Activated CD4-positive, alpha-beta T cell treated with anti-CD3 and anti-CD28 coated beads for 1 hour (primary cell): ENCODE measurements around the gene HCRTR2.
"Not testable (repeated sequence)": the region's sequence is repeated elsewhere in the genome, so short reads cannot be mapped to it uniquely, and the experiment has no call there.

Experiments used
- DNase-seq: peaks from one replicate; pipeline ENCODE4 v3.0.0-alpha.2; 2020

HCRTR2 gene

DNA sequence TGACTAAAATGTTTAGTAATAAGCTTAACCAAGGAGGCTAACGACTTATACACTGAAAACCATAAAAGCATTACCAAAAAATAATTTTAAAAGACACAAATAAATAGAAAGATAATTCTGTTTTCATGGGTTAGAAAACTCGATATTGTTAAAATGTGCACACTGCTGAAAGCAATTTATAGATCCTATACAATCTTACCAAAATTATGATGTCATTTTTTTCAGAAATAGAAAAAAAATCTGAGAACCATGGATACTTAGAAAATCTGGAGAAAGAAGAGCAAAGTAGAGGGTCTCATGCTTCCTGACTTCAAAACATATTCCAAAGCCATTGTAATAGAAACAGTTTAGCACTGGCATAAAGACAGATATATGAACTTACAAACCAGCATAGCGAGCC is 46.6 kb downstream of the HCRTR2 start:
- DNase-seq, result no peak

DNA sequence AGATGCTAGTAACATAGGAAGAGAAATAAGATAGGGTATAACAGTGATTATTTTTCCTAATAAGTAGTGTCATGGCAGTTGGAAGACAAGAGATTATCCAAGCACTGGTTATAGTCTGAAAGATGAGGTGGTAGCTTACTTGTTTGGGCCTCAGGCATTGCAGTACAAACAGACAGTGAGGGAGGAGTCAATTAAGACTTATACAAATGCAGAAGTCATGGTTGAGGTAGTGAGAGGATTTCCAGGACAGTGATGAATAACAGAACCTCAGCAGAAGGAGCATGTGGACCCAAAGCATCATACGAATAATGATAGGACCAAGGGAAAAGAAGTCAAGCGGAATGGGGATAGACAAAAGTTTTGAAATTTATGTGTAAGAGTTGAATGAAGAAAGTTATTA is 53.5 kb downstream of the HCRTR2 start:
- no peak for DNase-seq

DNA sequence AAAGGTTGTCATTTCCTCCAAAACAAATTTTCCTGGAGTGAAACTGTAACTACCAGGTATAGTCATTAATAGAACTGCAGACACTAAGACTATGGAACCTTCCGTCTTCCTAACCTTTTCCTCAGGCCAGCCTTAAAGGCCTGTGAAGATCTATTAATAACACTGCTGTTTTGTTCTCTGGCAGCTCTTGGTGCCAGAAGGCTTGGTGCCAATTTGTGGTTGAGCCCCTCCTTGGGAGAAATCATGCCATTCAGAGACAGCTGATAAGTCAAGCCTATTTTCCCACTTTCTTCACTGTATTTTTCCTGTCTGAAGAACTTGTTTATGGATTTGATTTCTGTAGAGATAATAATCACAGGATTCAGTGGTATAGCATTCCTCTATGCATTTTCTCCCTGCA is 64.8 kb downstream of the HCRTR2 start:
- DNase-seq, result no peak

DNA sequence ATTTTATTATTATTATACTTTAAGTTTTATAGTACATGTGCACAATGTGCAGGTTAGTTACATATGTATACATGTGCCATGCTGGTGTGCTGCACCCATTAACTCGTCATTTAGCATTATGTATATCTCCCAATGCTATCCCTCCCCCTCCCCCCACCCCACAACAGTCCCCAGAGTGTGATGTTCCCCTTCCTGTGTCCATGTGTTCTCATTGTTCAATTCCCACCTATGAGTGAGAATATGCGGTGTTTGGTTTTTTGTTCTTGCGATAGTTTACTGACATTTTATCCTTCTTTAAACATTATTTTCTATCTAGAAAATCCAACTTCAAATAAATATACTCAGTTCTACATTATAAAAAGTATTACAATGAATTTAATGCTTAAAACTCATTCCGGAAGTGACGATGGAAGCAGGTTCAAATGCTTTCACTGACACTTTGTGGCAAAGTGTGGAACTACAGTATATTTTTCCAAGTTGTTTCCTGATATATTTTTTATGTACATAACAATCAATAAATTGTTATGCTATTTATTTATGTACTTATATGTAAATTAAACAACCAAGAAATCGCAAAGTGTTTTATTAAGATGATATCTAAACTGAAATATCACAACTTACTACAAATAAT is 66.8 kb downstream of the HCRTR2 start:
- not testable (repeated sequence) for DNase-seq

DNA sequence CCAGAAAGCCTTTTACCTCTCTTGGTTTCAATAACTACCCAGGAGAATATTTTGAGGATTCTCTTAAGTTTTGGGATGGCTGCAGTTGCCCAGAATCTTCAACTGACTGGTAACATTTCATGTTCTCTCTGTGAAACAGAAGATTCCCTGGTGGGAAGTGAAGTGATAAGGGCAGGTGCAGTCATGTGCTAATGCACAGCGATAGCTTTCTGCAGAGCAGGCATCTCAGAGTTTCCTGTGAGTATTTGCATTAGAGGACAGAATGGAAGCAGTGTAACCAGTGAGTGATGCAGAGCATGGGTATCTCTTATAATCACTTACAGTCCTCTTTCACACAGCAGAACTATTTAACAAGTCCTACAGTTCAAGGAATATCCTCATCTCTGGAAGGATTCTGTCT is 76.1 kb downstream of the HCRTR2 start:
- DNase-seq, result no peak

DNA sequence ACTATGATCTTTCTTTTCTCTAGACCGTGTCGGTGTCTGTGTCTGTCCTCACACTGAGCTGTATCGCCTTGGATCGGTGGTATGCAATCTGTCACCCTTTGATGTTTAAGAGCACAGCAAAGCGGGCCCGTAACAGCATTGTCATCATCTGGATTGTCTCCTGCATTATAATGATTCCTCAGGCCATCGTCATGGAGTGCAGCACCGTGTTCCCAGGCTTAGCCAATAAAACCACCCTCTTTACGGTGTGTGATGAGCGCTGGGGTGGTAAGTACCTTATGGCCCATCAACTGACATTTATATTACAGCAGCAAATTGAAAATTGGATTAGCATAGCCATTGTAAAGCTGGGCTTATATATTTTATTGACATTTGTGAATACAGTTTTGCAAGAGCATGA is 80.8 kb downstream of the HCRTR2 start:
- no peak for DNase-seq

DNA sequence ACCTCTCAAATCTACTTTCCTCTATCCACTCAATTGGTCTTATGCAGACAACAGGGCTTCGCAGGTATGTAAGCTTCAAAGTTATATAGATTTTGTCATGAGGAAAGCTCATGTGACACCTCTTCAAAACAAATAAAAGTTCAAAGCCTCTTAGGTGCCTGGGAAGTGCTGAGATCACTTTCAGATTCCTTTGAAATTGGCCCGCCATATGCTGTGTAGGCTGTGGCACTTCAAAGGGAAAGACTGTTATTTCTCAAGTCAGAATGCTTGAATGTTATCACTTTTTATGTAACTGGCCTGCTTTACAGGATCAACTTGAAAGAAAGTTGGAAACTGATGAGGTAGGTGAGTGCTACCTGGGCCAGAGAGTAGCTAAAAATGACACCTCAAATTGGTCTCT is 85.9 kb downstream of the HCRTR2 start:
- no peak for DNase-seq

DNA sequence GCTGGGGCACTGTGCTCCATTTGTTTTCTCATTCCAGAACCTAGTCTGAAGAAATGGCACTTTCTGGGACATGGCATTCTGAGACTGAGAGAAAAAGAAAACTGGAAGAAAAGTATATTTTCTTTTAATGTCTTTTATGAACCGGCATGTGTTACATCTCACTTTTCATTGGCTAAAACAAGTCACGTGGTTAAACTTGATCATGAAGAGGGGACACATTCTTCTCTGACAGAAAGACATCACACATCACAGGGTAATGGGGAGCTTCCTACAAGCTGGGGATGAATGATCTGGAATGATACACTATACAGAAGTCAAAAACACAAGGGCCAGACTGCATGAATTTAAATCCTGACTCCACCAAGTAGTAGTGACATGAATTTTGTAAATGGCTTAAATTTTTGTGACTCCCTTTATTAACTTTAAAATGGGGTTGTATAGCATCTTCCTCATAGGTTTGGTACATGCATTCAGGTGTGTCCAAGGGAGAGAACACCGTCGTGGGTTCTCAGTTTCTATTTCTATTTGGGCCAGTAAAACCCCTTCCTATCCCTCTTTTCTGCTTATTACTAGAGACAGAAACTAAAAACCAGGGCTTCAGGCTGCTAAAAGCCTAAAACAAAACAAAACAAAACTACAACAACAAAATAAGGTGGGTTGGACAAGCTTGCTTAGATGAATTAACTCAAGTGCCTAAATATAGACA is 91.2 kb downstream of the HCRTR2 start:
- no peak for DNase-seq

DNA sequence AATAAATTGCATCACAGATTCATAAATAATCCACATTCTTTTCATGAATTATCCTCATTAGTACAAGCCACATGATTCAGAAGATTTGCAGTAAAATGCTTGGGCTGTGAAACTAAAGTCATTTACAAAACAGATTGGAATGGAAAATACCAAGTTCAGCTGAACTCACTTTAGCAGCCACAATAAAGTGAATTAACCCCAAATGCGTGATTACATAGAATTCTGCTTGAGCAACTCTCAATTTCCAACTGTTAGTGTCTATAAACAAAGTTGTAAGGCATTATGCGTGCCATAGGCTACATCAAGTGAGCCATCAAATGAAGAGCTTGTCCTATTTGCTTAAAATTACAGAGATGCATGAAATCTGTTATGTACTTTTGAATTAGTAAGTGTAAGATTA is 92.6 kb downstream of the HCRTR2 start:
- DNase-seq, result no peak

DNA sequence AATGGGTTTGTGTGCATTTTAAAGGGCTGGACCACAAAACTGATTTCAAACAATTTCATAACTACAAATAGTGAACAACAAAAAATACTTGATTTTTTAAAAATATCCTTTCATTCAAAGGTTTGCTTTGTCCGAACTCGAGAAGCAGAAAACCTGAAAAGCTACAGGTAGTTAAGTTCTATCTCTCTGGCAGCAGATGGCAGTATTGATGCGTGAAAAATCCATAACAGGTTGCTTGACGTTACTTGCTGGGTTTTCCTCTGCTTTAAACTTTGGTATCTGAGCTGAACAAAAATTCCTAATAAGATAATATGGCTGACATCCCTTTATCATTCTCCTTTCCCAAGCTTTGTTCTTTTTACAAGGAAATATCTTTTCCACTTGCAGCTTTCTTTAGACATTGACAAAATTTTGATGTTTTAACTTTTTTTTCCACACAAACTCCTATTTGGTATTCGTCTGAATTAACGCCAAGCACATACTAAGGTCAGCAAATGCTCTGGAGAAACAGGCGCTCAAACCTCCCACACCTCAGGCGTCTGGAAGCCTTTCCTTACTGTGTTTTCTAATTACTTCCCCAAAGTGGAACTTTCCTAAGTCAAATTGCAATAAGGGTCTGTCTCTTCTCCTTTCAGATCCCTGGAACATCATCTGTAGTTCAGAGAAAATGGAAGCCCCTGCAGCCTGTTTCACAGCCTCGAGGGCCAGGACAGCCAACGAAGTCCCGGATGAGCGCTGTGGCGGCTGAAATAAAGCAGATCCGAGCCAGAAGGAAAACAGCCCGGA is 102.6 kb downstream of the HCRTR2 start:
- DNase-seq, result no peak

DNA sequence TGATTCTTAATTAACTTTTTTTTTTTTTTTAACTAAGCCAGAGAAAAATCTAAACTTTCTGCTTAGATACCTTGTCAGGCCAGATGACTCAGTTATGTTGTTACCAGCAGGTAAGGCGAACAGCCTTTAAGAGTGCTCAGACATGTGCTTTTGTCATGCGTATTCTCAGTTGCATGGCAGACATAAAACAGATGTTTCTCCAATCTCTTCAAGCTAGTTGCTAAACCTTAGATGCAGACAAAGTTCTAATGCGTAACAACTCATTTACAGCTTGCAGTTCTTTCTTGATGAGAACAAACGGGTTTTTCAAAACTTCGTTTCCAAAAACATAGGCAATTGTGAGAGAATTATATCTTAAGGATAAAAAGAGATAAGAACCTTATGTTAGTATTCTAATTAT is 103.3 kb downstream of the HCRTR2 start:
- no peak for DNase-seq

DNA sequence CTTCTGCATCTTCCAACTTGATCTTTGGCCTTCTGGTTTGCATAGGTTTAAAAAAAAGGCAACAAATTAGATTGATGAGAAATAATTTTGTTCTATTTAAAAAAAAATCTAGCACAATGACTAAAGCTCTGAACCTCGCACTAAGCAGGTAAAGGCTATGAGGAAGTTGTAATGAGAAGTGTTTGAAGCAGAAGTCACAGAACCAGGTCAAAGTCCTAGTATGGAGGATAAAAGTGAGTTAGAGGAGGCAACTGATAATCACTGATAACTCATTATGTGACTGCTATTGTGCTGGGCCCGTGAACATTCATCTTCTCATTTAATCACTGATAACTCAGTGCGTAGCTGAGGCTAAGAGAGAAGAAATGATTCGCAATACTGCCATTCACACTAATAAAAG is 106.9 kb downstream of the HCRTR2 start:
- DNase-seq, result no peak

DNA sequence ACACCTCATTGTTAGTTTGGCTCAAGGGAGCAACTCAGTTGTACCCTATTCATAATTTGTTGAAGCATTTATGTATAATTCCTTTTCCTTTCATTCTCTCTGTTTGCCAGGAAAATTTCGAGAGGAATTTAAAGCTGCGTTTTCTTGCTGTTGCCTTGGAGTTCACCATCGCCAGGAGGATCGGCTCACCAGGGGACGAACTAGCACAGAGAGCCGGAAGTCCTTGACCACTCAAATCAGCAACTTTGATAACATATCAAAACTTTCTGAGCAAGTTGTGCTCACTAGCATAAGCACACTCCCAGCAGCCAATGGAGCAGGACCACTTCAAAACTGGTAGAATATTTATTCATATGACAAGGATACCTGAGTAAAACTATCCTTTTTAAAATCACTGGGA is 107.8 kb downstream of the HCRTR2 start:
- no peak for DNase-seq

DNA sequence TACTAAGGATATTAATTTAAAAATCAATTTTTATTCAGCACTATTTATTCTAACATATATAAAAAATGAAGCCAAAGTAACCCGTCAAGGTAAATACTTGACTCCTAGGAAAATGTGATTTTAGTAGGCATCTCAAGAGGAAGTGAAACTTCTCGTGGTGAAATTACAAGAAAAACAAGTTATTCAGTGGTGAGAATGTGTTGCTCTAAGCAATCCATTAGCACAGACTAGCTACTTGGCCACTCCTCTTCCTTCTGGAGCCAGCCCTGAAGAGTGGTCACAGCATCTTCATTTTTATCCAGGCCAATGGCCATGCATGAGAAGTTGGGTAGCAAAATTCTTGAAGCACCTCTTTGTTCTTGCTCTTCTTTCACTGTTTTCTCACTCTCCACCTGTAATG is 112.5 kb downstream of the HCRTR2 start:
- DNase-seq, result no peak

DNA sequence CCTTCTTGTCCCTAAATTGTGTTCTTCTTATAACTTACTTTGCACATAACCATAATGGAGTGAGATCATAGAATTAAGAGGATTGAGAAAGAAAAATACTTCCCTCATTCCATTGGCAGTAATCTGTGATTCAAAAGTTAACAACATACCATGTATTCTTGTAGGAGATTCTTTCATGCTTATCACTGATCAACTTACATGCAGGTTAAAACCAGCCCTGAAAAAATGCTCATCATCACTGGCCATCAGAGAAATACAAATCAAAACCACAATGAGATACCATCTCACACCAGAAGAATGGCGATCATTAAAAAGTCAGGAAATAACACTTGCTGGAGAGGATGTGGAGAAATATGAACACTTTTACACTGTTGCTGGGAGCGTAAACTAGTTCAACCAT is 116.4 kb downstream of the HCRTR2 start:
- no peak for DNase-seq

DNA sequence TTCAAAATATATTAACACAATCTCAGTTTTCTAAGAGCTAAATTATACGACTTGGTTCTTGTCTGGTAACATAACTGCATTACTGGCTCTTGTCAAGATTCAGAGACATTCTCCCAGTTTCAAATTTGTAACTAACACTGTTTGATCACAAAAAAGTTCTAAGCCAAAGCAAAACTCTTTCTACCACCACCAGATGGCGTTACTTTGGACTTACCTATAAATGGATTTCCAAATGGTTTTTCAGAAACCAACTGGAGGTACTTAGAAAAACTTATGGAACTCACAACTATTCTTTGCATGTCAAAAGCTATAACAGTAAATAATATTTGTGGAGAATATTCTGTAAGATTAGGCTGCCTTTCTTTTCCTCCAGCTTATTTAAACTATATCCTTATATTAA is 118.8 kb downstream of the HCRTR2 start:
- DNase-seq, result no peak

DNA sequence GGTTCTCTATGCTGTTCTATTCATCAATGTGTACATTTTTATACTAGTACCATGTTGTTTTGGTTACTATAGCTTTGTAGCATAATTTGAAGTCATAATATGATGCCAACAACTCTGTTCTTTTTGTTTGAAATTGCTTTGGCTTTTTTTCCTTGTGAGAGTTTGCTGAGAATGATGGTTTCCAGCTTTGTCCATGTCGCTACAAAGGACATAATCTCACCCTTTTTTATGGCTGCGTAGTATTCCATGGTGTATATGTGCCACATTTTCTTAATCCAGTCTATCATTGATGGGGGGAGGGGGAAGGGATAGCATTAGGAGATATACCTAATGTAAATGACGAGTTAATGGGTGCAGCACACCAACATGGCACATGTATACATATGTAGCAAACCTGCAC is 122.9 kb downstream of the HCRTR2 start:
- not testable (repeated sequence) for DNase-seq

DNA sequence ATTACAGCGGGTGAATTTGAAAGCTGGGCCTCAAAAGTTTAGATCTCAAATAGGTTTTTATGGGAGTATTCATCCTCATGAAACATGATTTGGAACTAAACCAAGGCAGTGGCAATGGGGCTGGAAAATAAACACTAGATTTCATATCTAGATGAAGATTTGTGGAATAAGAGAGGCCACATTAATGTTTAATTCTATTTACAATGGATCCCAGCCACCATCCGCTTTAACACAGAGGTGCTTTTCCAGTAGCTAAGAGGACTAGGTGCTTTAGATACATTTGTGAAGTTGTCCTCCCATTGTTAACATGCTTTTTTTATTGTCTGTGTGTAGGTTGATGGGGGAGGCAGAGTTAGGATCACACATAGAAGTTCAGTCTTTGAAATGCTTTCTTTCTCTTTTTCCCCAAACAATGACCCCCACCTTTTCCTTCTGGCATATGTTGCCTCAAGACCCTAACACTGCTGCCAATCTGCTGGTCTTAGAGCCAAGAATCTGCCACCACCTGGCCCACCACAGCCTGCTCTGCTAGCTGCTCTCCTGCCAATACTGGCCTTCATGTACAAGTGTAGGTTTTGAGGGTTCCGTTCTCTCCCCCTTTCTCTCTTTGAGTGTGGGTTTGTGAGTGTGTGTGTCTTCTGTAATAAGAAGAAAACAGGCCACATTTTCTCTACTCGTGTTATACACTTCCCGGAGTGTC is 125.1 kb downstream of the HCRTR2 start:
- DNase-seq, result no peak

DNA sequence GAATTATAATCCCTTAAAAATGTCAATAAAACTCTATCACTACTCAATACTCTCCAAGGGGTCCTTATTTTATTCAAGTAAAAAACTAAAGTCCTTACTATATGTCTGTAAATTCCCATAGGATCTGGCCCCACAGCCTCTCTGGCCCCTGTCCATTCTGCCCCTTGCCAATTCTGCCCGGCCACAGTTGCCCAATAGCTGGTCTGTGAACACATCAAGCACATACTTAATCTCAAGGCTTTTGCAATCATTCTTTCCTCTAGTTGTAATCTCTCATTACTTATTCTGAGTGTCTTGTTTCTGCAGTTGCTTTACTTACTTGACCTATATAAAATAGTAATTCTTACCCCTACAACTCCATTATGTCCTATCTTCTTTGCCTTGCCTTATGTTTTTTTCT is 130.4 kb downstream of the HCRTR2 start:
- DNase-seq, result no peak

DNA sequence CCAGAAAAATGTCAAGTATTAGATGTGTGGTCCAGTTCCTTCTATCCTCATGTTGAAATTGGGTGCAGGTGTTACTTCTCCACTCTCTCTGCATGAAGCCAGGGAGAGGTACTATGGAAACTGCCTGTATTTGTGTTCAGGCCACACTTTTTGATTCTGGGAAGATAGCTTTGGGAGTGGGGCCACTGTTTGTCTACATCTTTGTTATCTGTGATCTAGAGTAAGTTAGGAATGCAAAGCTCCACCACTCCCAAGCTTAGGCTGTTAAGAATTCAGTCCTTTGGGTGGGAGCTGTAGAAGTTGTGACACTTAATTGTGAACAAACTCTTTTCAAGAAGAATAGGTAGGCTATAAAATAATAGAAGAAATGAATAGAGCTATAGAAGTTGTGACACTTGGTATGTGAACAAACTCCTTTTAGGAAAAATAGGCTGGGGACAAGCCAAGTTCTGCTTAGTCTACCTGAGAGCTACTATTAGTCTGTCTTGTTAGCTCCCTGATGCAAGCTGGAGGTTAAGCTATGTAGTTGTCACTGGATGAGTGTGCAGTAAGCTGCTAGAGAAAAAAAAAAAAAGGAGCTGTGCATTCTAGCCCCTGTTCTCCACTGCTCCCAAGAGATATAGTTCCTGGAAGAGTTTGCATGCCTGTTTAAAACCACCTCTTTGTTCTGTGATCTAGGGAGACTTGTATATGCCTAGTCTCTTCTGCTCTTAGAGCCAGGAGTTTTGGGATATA is 145.8 kb downstream of the HCRTR2 start:
- DNase-seq, result no peak

DNA sequence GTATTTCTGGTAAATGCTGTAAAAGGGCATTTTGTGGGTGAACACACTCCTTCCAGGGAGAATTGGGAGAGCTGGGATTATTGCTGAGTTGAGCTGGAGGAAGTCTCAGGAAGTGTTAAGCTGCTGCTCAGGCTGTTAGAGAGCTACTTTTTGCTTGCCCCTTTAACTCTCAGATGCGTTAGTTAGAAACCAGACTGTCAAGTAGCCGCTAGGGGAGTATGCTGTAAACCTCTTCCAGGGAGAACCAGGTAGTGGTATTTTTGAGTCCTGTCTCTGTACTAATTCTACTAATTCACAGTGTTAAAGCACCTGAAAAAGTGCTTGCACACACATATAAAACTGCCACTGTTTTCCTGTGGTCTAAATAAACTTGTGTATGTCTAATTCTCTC is 146.4 kb downstream of the HCRTR2 start:
- no peak for DNase-seq

DNA sequence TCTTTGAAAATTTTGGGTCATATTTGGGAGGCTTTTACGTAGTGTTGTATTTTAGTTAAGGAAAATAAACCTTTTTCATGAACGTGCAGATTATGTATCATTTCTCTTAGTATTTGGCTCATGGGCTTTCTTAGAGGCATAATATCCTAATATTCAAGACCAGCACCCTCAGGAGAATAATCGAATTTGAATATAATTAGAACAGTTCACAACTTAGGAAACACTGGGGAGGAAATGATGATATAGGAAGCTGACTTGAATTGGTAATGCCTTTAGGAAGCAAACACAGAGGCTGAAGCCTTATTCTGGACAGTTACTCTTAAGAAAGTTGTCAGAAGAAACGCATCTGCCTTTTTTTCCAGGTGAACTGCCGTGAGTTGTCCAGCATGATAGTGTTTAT is 152.9 kb downstream of the HCRTR2 start, which contains the start of gene GFRAL:
TSS of gene GFRAL (plus strand) at position 301 of the 400 bp plus-strand sequence. CDS start at position 387, 86 bp downstream.
- no peak for DNase-seq
